Astrocyte (in vitro differentiated cells and primary cell): ENCODE data around the gene TNRC6C.

Experiments used
- CTCF ChIP-seq: IDR thresholded peaks from 2 replicates; pipeline ENCODE4 v1.5.1; 2011; ENCODE audit warnings: low read depth, mild to moderate bottlenecking, inconsistent platforms, low read length, moderate library complexity; ENCODE audit not compliant: insufficient read depth
- EZH2 ChIP-seq: IDR thresholded peaks from 2 replicates; pipeline ENCODE4 v1.6.1; 2012; ENCODE audit warnings: mild to moderate bottlenecking, low read length, inconsistent platforms; ENCODE audit not compliant: insufficient read depth

GRCh38 chr17:78001182-78001581 is 42.7 kb downstream of the TNRC6C start:
- TF ChIP-seq CTCF (no peak), EZH2 (no peak)
